B cell (primary cell): ENCODE results near the gene DPPA3. TPM values are rescaled to one million over a fixed set of nuclear protein-coding genes. Genes with fewer than 3 reads are reported as not detected.
A peak's percentile ranks its signal among the peaks of the same experiment; 100 is the strongest.
"Not testable (repeated sequence)": the region's sequence is repeated elsewhere in the genome, so short reads cannot be mapped to it uniquely, and the experiment has no call there.

Experiments
- ATAC-seq: fragments of 200-7000 bp; cut with Tn5 transposase; one replicate; pipeline ENCODE4 v1.10.0; 2021; ENCODE audit warnings: low read depth, mild to moderate bottlenecking, moderate number of reproducible peaks, moderate library complexity
- CTCF ChIA-PET: fragments of 350-600 bp; sonication (Branson Sonifier 250); formaldehyde crosslinking; loops from one replicate; lab custom pipeline; 2021; ENCODE audit warnings: antibody characterized with exemption, inconsistent platforms; lab: Charles Lee
- POLR2A ChIA-PET: fragments of 350-600 bp; sonication (Branson Sonifier 250); formaldehyde crosslinking; loops from one replicate; lab custom pipeline; 2021; ENCODE audit warnings: antibody characterized with exemption; lab: Charles Lee
- DNase-seq: peaks from one replicate; pipeline ENCODE4 v3.0.0; 2013
- H2AFZ ChIP-seq: 2 replicates; pipeline ENCODE4 v1.6.1; 2012; ENCODE audit warnings: mild to moderate bottlenecking, low read depth, low read length; ENCODE audit not compliant: insufficient read depth, poor library complexity, severe bottlenecking
- H3K27ac ChIP-seq, 2 donors: 1 replicate in 1 of 2; 2 replicates in 1 of 2; pipeline ENCODE4 v1.5.1; 2012 to 2013; ENCODE audit warnings: low read length in 2 of 2, mild to moderate bottlenecking in 2 of 2, moderate library complexity in 1 of 2
- H3K27me3 ChIP-seq, 4 experiments: fragments of 200-600 bp in 1 of 4; sonication (generic) in 1 of 4; replicated peaks in 1 of 4; 1 replicate in 2 of 4; 2 replicates in 2 of 4; pipeline versions ENCODE4 v1.6.1 to v1.7.0; 2013 to 2016; ENCODE audit warnings: low read length in 3 of 4, mild to moderate bottlenecking in 2 of 4, mixed read lengths in 1 of 4, moderate library complexity in 1 of 4; ENCODE audit not compliant: insufficient read depth in 4 of 4, control insufficient read depth in 3 of 4; ENCODE audit errors: control extremely low read depth in 1 of 4
- H3K36me3 ChIP-seq, 2 experiments: replicated peaks in 1 of 2; 1 replicate in 1 of 2; 2 replicates in 1 of 2; pipeline versions ENCODE4 v1.6.1 to v1.7.1; 2013; ENCODE audit warnings: low read length in 1 of 2; ENCODE audit not compliant: insufficient read depth in 2 of 2, control insufficient read depth in 1 of 2; ENCODE audit errors: control extremely low read depth in 1 of 2, extremely low read depth in 1 of 2
- H3K4me1 ChIP-seq, 2 donors: fragments of 200-600 bp in 1 of 2; sonication (generic) in 1 of 2; 1 replicate in 1 of 2; 2 replicates in 1 of 2; pipeline versions ENCODE4 v1.5.1 to v1.6.1; 2013 to 2017; ENCODE audit warnings: low read length in 2 of 2; ENCODE audit not compliant: control insufficient read depth in 2 of 2, insufficient read depth in 2 of 2
- H3K4me2 ChIP-seq: replicated peaks from 2 replicates; pipeline ENCODE3; 2012; ENCODE audit warnings: mild to moderate bottlenecking, low read depth, low read length; ENCODE audit not compliant: poor library complexity, severe bottlenecking
- H3K4me3 ChIP-seq, 5 experiments: fragments of 200-600 bp in 1 of 5; sonication (generic) in 1 of 5; 1 replicate in 3 of 5; 2 replicates in 2 of 5; pipeline versions ENCODE4 v1.5.1 to v1.7.0; 2011 to 2016; ENCODE audit warnings: low read length in 4 of 5, mild to moderate bottlenecking in 4 of 5, low read depth in 2 of 5, control low read depth in 1 of 5, moderate library complexity in 1 of 5; ENCODE audit not compliant: insufficient read depth in 1 of 5; ENCODE audit errors: control extremely low read depth in 1 of 5, extremely low read depth in 1 of 5
- H3K79me2 ChIP-seq: fragments of 200-600 bp; sonication (generic); one replicate; pipeline ENCODE4 v1.6.0; 2016; ENCODE audit warnings: low read length; ENCODE audit not compliant: control insufficient read depth, insufficient read depth
- H3K9ac ChIP-seq: fragments of 200-600 bp; sonication (generic); 2 replicates; pipeline ENCODE4 v1.6.1; 2017; ENCODE audit warnings: mild to moderate bottlenecking, low read length, moderate library complexity
- H3K9me3 ChIP-seq, 3 donors: one replicate each; pipeline versions ENCODE4 v1.6.1 to v1.7.1; 2013; ENCODE audit warnings: low read length in 2 of 3; ENCODE audit not compliant: control insufficient read depth in 2 of 3, insufficient read depth in 1 of 3; ENCODE audit errors: control extremely low read depth in 1 of 3
- H4K20me1 ChIP-seq: 2 replicates; pipeline ENCODE4 v1.6.0; 2012; ENCODE audit warnings: mild to moderate bottlenecking, low read length; ENCODE audit not compliant: insufficient read depth, control insufficient read depth, poor library complexity, severe bottlenecking
- H3K27ac Mint-ChIP-seq: one replicate; pipeline ENCODE4 v1.8.0; 2021; ENCODE audit warnings: mixed read lengths
- H3K27me3 Mint-ChIP-seq: one replicate; pipeline ENCODE4 v1.8.0; 2021; ENCODE audit warnings: mixed read lengths
- H3K4me1 Mint-ChIP-seq: one replicate; pipeline ENCODE4 v1.8.0; 2021; ENCODE audit warnings: mixed read lengths
- H3K4me3 Mint-ChIP-seq: one replicate; pipeline ENCODE4 v1.8.0; 2021; ENCODE audit warnings: mixed read lengths
- H3K9me3 Mint-ChIP-seq: one replicate; pipeline ENCODE4 v1.8.0; 2022; ENCODE audit warnings: mixed read lengths; ENCODE audit not compliant: insufficient read depth
- CTCF ChIP-seq: fragments of 200-600 bp; IDR thresholded peaks from one replicate; pipeline ENCODE4 v1.8.0; 2022; ENCODE audit warnings: antibody characterized with exemption, mild to moderate bottlenecking
- EZH2 ChIP-seq: IDR thresholded peaks from 2 replicates; pipeline ENCODE4 v1.6.1; 2012; ENCODE audit warnings: borderline replicate concordance, low read depth, mild to moderate bottlenecking, moderate library complexity, low read length; ENCODE audit not compliant: insufficient read depth, poor library complexity, severe bottlenecking
- WGBS: methylation state at CpG from one replicate; pipeline ENCODE4 v1.1.5; 2013; ENCODE audit warnings: missing lambda C conversion rate; ENCODE audit not compliant: insufficient coverage; 5-methylcytosine and 5-hydroxymethylcytosine counted together
- intact Hi-C: fragments of 100-400 bp; cut with micrococcal nuclease; formaldehyde crosslinking; loops from one replicate; pipeline ENCODE4 v1.10.0; 2022
- polyA plus RNA-seq: library from polyadenylated mRNA; depleted of rRNA; stranded (reverse); fragments of >200 nt; gene quantifications from 2 replicates; pipeline ENCODE4 v1.2.3, GENCODE V29; 2012
- total RNA-seq, 2 donors: library from RNA; stranded (reverse); fragments of 120-200 nt in 1 of 2; gene quantifications; 1 replicate in 1 of 2; 2 replicates in 1 of 2; pipeline versions ENCODE4 v1.2.3 to v1.2.4, GENCODE V29; 2013 to 2022

The DPPA3 gene
- total and polyA plus RNA-seq, 2 donors (not counting 1 experiment from before 2014, with no cell fraction given) = not detected

DNA sequence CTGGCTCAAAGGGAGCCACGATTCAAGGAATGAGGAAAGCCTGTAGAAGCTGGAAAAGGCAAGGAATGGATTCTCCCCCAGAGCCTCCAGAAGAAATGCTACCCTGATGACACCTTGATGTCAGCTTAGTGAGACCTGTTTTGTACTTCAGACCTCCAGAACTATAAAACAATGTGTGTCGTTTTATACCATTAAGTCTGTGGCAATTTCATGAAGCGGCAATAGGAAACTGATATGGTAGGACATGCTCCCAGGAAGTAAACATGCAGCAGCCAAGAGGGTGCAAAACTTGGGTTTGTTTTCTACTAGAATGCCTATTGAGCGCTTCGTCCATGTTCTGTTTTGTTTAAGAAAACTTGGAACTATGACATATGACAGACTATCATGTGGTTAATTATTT lies 43.1 kb upstream of the DPPA3 start:
- Histone ChIP-seq H4K20me1 (no peaks in the 10 kb centered on the region), H3K27ac (no peak overlapping the region), H3K9ac (no peak overlapping the region), H3K4me1 (no peaks in the 10 kb centered on the region), H3K4me3 (no peak overlapping the region), H3K79me2 (no peaks in the 10 kb centered on the region), H2AFZ (no peak overlapping the region), H3K4me2 (no peak overlapping the region), H3K27me3 (no peaks in the 10 kb centered on the region), H3K36me3 (no peaks in the 10 kb centered on the region), H3K9me3 (no peaks in the 10 kb centered on the region)
- 93% methylated on average over 5 of the region's 5 CpGs for WGBS
- ATAC-seq (no peak), DNase-seq (no peak)
- intact Hi-C loops = no loop called here
- Mint-ChIP-seq H3K4me3 (no peak overlapping the region), H3K4me1 (no peaks in the 10 kb centered on the region), H3K27ac (no peak overlapping the region), H3K9me3 (no peaks in the 10 kb centered on the region), H3K27me3 (no peaks in the 10 kb centered on the region)
- POLR2A ChIA-PET = no interaction called here
- TF ChIP-seq EZH2 = no peak
- TF ChIP-seq CTCF = no peak
- CTCF ChIA-PET = interaction anchor here (0.6 to 0.8 kb wide), 2 partner anchors 31 to 211 kb away, joined by 3 to 4 read pairs; no protein-coding TSS in a partner anchor

- intact Hi-C loops, H3K4me3 ChIP-seq, H2AFZ ChIP-seq, H3K9me3 Mint-ChIP-seq, POLR2A ChIA-PET, H3K27me3 ChIP-seq, H3K79me2 ChIP-seq, H3K27me3 Mint-ChIP-seq, H4K20me1 ChIP-seq, H3K9me3 ChIP-seq, H3K36me3 ChIP-seq: not testable (repeated sequence)
- H3K4me2 ChIP-seq = peak overlapping the region; percentile 40
- CTCF ChIA-PET = interaction anchor here (1.1 kb wide), 1 partner anchor 28 kb away, joined by 3 read pairs; no protein-coding TSS in a partner anchor
- Mint-ChIP-seq H3K4me3 (peak overlapping the region; percentile 68), H3K27ac (peak overlapping the region; percentile 69), H3K4me1 (peaks cover 21% of the 10 kb centered on the region)
- H3K9ac ChIP-seq = peak overlapping the region; percentile 19
- peak overlapping the region; percentile 20 to 78 for H3K27ac ChIP-seq
- peaks cover 17 to 24% of the 10 kb centered on the region in 2 donors for H3K4me1 ChIP-seq
- DNase-seq (peak; percentile 53), ATAC-seq (peak; percentile 51)
- WGBS = 3% methylated on average over 4 of the region's 6 CpGs
Measured at GRCh38 chr12:7675455-7675854, 35.8 kb upstream of the DPPA3 start.

- H3K36me3 ChIP-seq, H3K27ac ChIP-seq, H3K9ac ChIP-seq, H3K4me3 ChIP-seq, H3K27ac Mint-ChIP-seq, H3K27me3 ChIP-seq, H4K20me1 ChIP-seq, ATAC-seq, H3K79me2 ChIP-seq, CTCF ChIA-PET, H3K27me3 Mint-ChIP-seq, H3K9me3 ChIP-seq, POLR2A ChIA-PET, H3K9me3 Mint-ChIP-seq: not testable (repeated sequence)
- intact Hi-C loops = loop anchor here (1.0 kb wide), 1 partner anchor 130 kb away; no protein-coding TSS in a partner anchor
- WGBS = 3% methylated on average over 6 of the region's 9 CpGs
- Mint-ChIP-seq H3K4me3 (peak overlapping the region; percentile 49), H3K4me1 (peaks cover 21% of the 10 kb centered on the region)
- Histone ChIP-seq H2AFZ (peak overlapping the region; percentile 22), H3K4me1 (peaks cover 17 to 24% of the 10 kb centered on the region in 2 donors), H3K4me2 (peak overlapping the region; percentile 17)
- DNase-seq = peak; percentile 44
Measured at GRCh38 chr12:7677432-7677888, 33.8 kb upstream of the DPPA3 start.
